GM12878 (cell line): Measurements from ENCODE around the gene ESYT2. TPM values are rescaled to one million over a fixed set of nuclear protein-coding genes. Genes with fewer than 3 reads are reported as not detected.
A peak's percentile ranks its signal among the peaks of the same experiment; 100 is the strongest.

Experiments used
- ATAC-seq: fragments of 200-7000 bp; cut with Tn5 transposase; 3 replicates; pipeline ENCODE4 v1.9.1; 2020; ENCODE audit warnings: mild to moderate bottlenecking, moderate library complexity
- BruUV-seq: library from RNA; stranded (reverse); fragments of 400-500 nt; replicated peaks from 2 replicates; lab custom pipeline; 2021; lab: Mats Ljungman, UMichigan
- CTCF ChIA-PET: fragments of 300-600 bp; sonication (Branson Sonifier 250); formaldehyde crosslinking; extraction: SDS; loops from one replicate; lab custom pipeline; 2021; ENCODE audit warnings: inconsistent platforms; lab: Yijun Ruan, JAX
- POLR2A ChIA-PET: fragments of 350-600 bp; formaldehyde crosslinking; extraction: SDS; loops from one replicate; lab custom pipeline; 2021; ENCODE audit warnings: inconsistent platforms; lab: Charles Lee
- RAD21 ChIA-PET: fragments of 300-600 bp; sonication (Branson Sonifier 250); formaldehyde crosslinking; loops from one replicate; lab custom pipeline; 2023; ENCODE audit warnings: antibody characterized with exemption; ENCODE audit not compliant: unreplicated experiment; lab: Charles Lee
- SMC1A ChIA-PET: fragments of 300-600 bp; sonication (Branson Sonifier 250); formaldehyde crosslinking; loops from one replicate; lab custom pipeline; 2023; ENCODE audit not compliant: unreplicated experiment, uncharacterized antibody; lab: Charles Lee
- DNase-seq: peaks from one replicate; pipeline ENCODE4 v3.0.0-alpha.2; 2011; ENCODE audit warnings: low read depth, low spot score
- FAIRE-seq: peaks from 3 replicates; lab custom pipeline; 2011; peaks lifted over from hg19 to GRCh38; lab: Jason Lieb, UNC
- H2AFZ ChIP-seq: 2 replicates; pipeline ENCODE4 v1.6.0; 2011; ENCODE audit warnings: low read depth, low read length, control low read depth; ENCODE audit not compliant: control insufficient read depth
- H3K27ac ChIP-seq: 2 replicates; pipeline ENCODE4 v1.5.1; 2011; ENCODE audit warnings: control low read depth; ENCODE audit not compliant: control insufficient read depth, insufficient read depth
- H3K27me3 ChIP-seq, 2 experiments: replicated peaks in 1 of 2; 2 replicates each; pipeline versions ENCODE4 v1.6.0 to v1.6.1; 2011; ENCODE audit warnings: low read length in 1 of 2; ENCODE audit not compliant: control insufficient read depth in 2 of 2, insufficient read depth in 2 of 2
- H3K36me3 ChIP-seq, 2 experiments: 2 replicates each; pipeline ENCODE4 v1.5.1; 2011; ENCODE audit warnings: low read length in 1 of 2; ENCODE audit not compliant: control insufficient read depth in 2 of 2, insufficient read depth in 2 of 2
- H3K4me1 ChIP-seq: 2 replicates; pipeline ENCODE4 v1.6.1; 2011; ENCODE audit warnings: mild to moderate bottlenecking, low read length, moderate library complexity, mixed read lengths; ENCODE audit not compliant: control insufficient read depth, insufficient read depth
- H3K4me2 ChIP-seq: 2 replicates; pipeline ENCODE4 v1.6.0; 2011; ENCODE audit warnings: control low read depth; ENCODE audit not compliant: control insufficient read depth, insufficient read depth
- H3K4me3 ChIP-seq: fragments of 200-600 bp; sonication (generic); 2 replicates; pipeline ENCODE4 v1.5.1; 2016
- H3K79me2 ChIP-seq: 2 replicates; pipeline ENCODE4 v1.6.0; 2011; ENCODE audit warnings: low read length; ENCODE audit not compliant: control insufficient read depth, insufficient read depth
- H3K9ac ChIP-seq: 2 replicates; pipeline ENCODE4 v1.8.0; 2011; ENCODE audit warnings: low read length, control low read depth, mixed read lengths; ENCODE audit not compliant: control insufficient read depth, insufficient read depth
- H3K9me3 ChIP-seq: replicated peaks from 3 replicates; pipeline ENCODE4 v1.5.1; 2011; ENCODE audit warnings: mild to moderate bottlenecking, low read length; ENCODE audit not compliant: control insufficient read depth, insufficient read depth
- H4K20me1 ChIP-seq: 2 replicates; pipeline ENCODE4 v1.6.0; 2011; ENCODE audit not compliant: control insufficient read depth, insufficient read depth
- ATF3 ChIP-seq: IDR thresholded peaks from 2 replicates; pipeline ENCODE4 v1.6.1; 2011; ENCODE audit warnings: low read depth, mild to moderate bottlenecking, low read length, moderate library complexity, borderline replicate concordance; ENCODE audit errors: extremely low read depth
- GATAD2B ChIP-seq: fragments of 450-650 bp; conservative IDR thresholded peaks from 2 replicates; pipeline ENCODE4 v1.6.1; 2017; ENCODE audit warnings: low read depth, mild to moderate bottlenecking, moderate library complexity
- HDGF ChIP-seq: fragments of 450-650 bp; IDR thresholded peaks from 2 replicates; pipeline ENCODE4 v1.6.1; 2016; ENCODE audit warnings: antibody characterized with exemption
- POLR2AphosphoS5 ChIP-seq: IDR thresholded peaks from 2 replicates; pipeline ENCODE4 v1.6.1; 2011; ENCODE audit warnings: mild to moderate bottlenecking, low read length, inconsistent platforms
- POU2F2 ChIP-seq: IDR thresholded peaks from 3 replicates; pipeline ENCODE4 v1.6.1; 2011; ENCODE audit warnings: low read depth, mild to moderate bottlenecking, low read length, borderline replicate concordance
- RUNX3 ChIP-seq: IDR thresholded peaks from 2 replicates; pipeline ENCODE4 v1.6.1; 2012; ENCODE audit warnings: low read length, inconsistent platforms
- SMAD5 ChIP-seq: IDR thresholded peaks from 2 replicates; pipeline ENCODE4 v1.6.1; 2016; ENCODE audit warnings: antibody characterized with exemption, low read depth
- TCF3 ChIP-seq: IDR thresholded peaks from 2 replicates; pipeline ENCODE4 v1.6.1; 2012; ENCODE audit warnings: low read depth, mild to moderate bottlenecking, low read length, borderline replicate concordance; ENCODE audit not compliant: insufficient read depth
- WGBS: methylation state at CpG from one replicate; pipeline ENCODE4 v1.1.6; 2016; ENCODE audit warnings: low lambda C conversion rate; ENCODE audit not compliant: insufficient replicate concordance, insufficient coverage; ENCODE audit errors: missing lambda C conversion rate; 5-methylcytosine and 5-hydroxymethylcytosine counted together
- in situ Hi-C: fragments of 300-500 bp; cut with MboI; formaldehyde crosslinking; loops from 9 replicates; pipeline ENCODE4 v1.14.3; 2018; ENCODE audit warnings: mixed read lengths
- intact Hi-C: fragments of 100-400 bp; cut with micrococcal nuclease; formaldehyde crosslinking; loops from one replicate; pipeline ENCODE4 v1.14.2; 2022; ENCODE audit not compliant: unreplicated experiment
- polyA plus RNA-seq, 11 experiments: library from polyadenylated mRNA; depleted of rRNA in 4 of 11; unstranded in 6 of 11; stranded (reverse) in 5 of 11; fragments of >200 nt; fragmentation: Nextera tagmentation in 4 of 11; fragmentation: Illumina TruSeq in 1 of 11; extraction: Ambion mirVana in 4 of 11; extraction: Trizol in 1 of 11; gene quantifications; 1 replicate in 1 of 11; 2 replicates in 10 of 11; pipeline versions ENCODE4 v1.2.1 to v1.2.3, GENCODE V29; 2011 to 2016; ENCODE audit warnings: inconsistent platforms in 2 of 11, missing spikeins in 2 of 11, low read depth in 1 of 11
- total RNA-seq, 4 experiments: library from RNA; depleted of rRNA in 3 of 4; stranded (reverse); fragments of >200 nt in 3 of 4; fragmentation: Illumina TruSeq in 1 of 4; extraction: Trizol in 1 of 4; gene quantifications; 2 replicates each; pipeline versions ENCODE4 v1.2.1 to v1.2.3, GENCODE V29; 2013 to 2021

ESYT2 gene
- total and polyA plus RNA-seq, 10 of the 15 experiments (the other 5 are each of a cell fraction or from before 2014, with no cell fraction given) = 1.9 to 44.6 (median 21.4) TPM

- peaks cover 4 to 8% of the 10 kb centered on the region in 2 experiments; a peak in 3 of 4 replicates for H3K36me3 ChIP-seq
- no peaks in the 10 kb centered on the region for H4K20me1 ChIP-seq
- H3K9me3 ChIP-seq = no peaks in the 10 kb centered on the region; the same call in 1 of the 3 replicates
- WGBS = 90% methylated on average over 4 of the region's 4 CpGs
- ChIA-PET SMC1A (interaction anchor here (1.0 to 8.2 kb wide), 2 partner anchors 13 to 275 kb away, joined by 3 to 62 read pairs; no protein-coding TSS in a partner anchor), CTCF (interaction anchor here (1.9 kb wide), 1 partner anchor 275 kb away, joined by 9 read pairs; no protein-coding TSS in a partner anchor), RAD21 (no interaction called here), POLR2A (no interaction called here)
- no peak overlapping the region for H3K9ac ChIP-seq
- peak overlapping the region; percentile 92 for H3K4me2 ChIP-seq
- ATAC-seq (no peak), FAIRE-seq (no peak), DNase-seq (no peak)
- TF ChIP-seq POU2F2 = no peak
- no peak for TF ChIP-seq RUNX3
- no peak for TF ChIP-seq HDGF
- TF ChIP-seq ATF3 = no peak
- TF ChIP-seq TCF3 = no peak
- TF ChIP-seq POLR2AphosphoS5 = no peak
- no peak for TF ChIP-seq GATAD2B
- no peak for TF ChIP-seq SMAD5
- H3K4me1 ChIP-seq = peaks cover 3% of the 10 kb centered on the region
- no peaks in the 10 kb centered on the region for H3K27me3 ChIP-seq
- in situ Hi-C loops = no loop called here
- BruUV-seq = no TSS peak
- H3K4me3 ChIP-seq = peak overlapping the region; percentile 97; the same call in 1 of the 2 replicates
- H3K27ac ChIP-seq = no peak overlapping the region; the same call in 1 of the 2 replicates
- intact Hi-C loops = no loop called here
- peaks cover 56% of the 10 kb centered on the region for H3K79me2 ChIP-seq
- H2AFZ ChIP-seq = no peak overlapping the region
Observed at GRCh38 chr7:158702196-158702595, 127.1 kb downstream of the ESYT2 start.
